Measurements from ENCODE around the gene TMEM139. TPM values are rescaled to one million over a fixed set of nuclear protein-coding genes. Genes with fewer than 3 reads are reported as not detected.

The TMEM139 gene
- total and polyA plus RNA-seq, 2 donors from 2014 or later: 36.7 to 108 TPM

DNA sequence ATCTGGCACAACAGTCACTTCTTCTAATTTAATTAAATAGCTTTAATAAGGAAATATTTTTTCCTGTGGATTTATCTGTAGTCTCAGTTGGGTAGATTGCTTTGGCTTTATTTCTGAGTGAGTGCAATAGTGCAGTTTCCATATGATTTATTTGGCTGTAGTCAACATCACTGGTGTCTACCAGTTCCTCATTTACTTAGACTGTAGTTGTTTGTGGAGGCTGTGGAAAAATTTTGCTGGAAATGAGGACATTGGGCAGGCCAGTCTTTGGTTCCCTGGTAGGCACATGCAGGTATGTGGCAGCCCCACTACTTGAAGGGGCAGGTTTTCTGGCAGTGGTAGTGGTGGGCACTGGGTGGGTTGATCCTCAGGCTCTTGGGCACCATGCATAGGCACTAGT is 47.4 kb upstream of the TMEM139 start:
- TF ChIP-seq, protein P1, sequence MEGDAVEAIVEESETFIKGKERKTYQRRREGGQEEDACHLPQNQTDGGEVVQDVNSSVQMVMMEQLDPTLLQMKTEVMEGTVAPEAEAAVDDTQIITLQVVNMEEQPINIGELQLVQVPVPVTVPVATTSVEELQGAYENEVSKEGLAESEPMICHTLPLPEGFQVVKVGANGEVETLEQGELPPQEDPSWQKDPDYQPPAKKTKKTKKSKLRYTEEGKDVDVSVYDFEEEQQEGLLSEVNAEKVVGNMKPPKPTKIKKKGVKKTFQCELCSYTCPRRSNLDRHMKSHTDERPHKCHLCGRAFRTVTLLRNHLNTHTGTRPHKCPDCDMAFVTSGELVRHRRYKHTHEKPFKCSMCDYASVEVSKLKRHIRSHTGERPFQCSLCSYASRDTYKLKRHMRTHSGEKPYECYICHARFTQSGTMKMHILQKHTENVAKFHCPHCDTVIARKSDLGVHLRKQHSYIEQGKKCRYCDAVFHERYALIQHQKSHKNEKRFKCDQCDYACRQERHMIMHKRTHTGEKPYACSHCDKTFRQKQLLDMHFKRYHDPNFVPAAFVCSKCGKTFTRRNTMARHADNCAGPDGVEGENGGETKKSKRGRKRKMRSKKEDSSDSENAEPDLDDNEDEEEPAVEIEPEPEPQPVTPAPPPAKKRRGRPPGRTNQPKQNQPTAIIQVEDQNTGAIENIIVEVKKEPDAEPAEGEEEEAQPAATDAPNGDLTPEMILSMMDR (IDR thresholded peaks at IDR 0.05; ENCODE audit: borderline replicate concordance, extremely low read depth, insufficient read depth): no peak
- Histone ChIP-seq H3K36me3 (ENCODE audit: control insufficient read depth in 2 of 3, insufficient read depth in 3 of 3, low read length in 3 of 3) (no peaks in the 10 kb centered on the region), H3K27ac (ENCODE audit: low read depth in 2 of 2, low read length in 2 of 2) (no peak overlapping the region), H3K4me1 (ENCODE audit: control insufficient read depth in 2 of 3, insufficient read depth in 2 of 3, low read depth in 1 of 3, low read length in 3 of 3) (peaks cover 0 to 2% (median 0%) of the 10 kb centered on the region in 3 donors), H3K4me3 (ENCODE audit: low read length in 3 of 3) (no peak overlapping the region), H3K27me3 (ENCODE audit: control insufficient read depth, insufficient read depth, low read length) (no peaks in the 10 kb centered on the region), H3K9ac (ENCODE audit: low read length in 3 of 3) (no peak overlapping the region), H3K9me3 (ENCODE audit: control insufficient read depth in 2 of 3, insufficient read depth in 1 of 3, low read length in 3 of 3) (no peaks in the 10 kb centered on the region)
- DNase-seq (no peak), FAIRE-seq (no peak)
- intact Hi-C loops (cut with DNase I): loop anchor here (10.0 kb wide), 1 partner anchor 177 kb away; no protein-coding TSS in a partner anchor

- no peaks in the 10 kb centered on the region for H3K36me3 ChIP-seq (ENCODE audit: control insufficient read depth in 2 of 3, insufficient read depth in 3 of 3, low read length in 3 of 3)
- no peak overlapping the region for H3K27ac ChIP-seq (ENCODE audit: low read depth in 2 of 2, low read length in 2 of 2)
- H3K4me1 ChIP-seq (ENCODE audit: control insufficient read depth in 2 of 3, insufficient read depth in 2 of 3, low read depth in 1 of 3, low read length in 3 of 3): peaks cover 0 to 2% (median 0%) of the 10 kb centered on the region in 3 donors
- intact Hi-C loops (cut with DNase I): loop anchor here (10.0 kb wide), 1 partner anchor 176 kb away; no protein-coding TSS in a partner anchor
- DNase-seq (no peak), FAIRE-seq (no peak)
- TF ChIP-seq, protein P1 (IDR thresholded peaks at IDR 0.05; ENCODE audit: borderline replicate concordance, extremely low read depth, insufficient read depth): no peak
- no peaks in the 10 kb centered on the region for H3K27me3 ChIP-seq (ENCODE audit: control insufficient read depth, insufficient read depth, low read length)
- no peak overlapping the region for H3K4me3 ChIP-seq (ENCODE audit: low read length in 3 of 3)
- no peak overlapping the region for H3K9ac ChIP-seq (ENCODE audit: low read length in 3 of 3)
- H3K9me3 ChIP-seq (ENCODE audit: control insufficient read depth in 2 of 3, insufficient read depth in 1 of 3, low read length in 3 of 3): no peaks in the 10 kb centered on the region
Measured at GRCh38 chr7:143238289-143238980, 46.3 kb upstream of the TMEM139 start.

GRCh38 chr7:143239813-143240212 is 44.9 kb upstream of the TMEM139 start:
- H3K9ac ChIP-seq (ENCODE audit: low read length in 3 of 3): no peak overlapping the region
- FAIRE-seq (no peak), DNase-seq (no peak)
- intact Hi-C loops (cut with DNase I): loop anchor here (10.0 kb wide), 2 partner anchors 65 to 175 kb away; no protein-coding TSS in a partner anchor
- H3K9me3 ChIP-seq (ENCODE audit: control insufficient read depth in 2 of 3, insufficient read depth in 1 of 3, low read length in 3 of 3): no peaks in the 10 kb centered on the region
- H3K4me1 ChIP-seq (ENCODE audit: control insufficient read depth in 2 of 3, insufficient read depth in 2 of 3, low read depth in 1 of 3, low read length in 3 of 3): peaks cover 0 to 5% (median 0%) of the 10 kb centered on the region in 3 donors
- TF ChIP-seq, protein P1 (IDR thresholded peaks at IDR 0.05; ENCODE audit: borderline replicate concordance, extremely low read depth, insufficient read depth): no peak
- no peak overlapping the region for H3K4me3 ChIP-seq (ENCODE audit: low read length in 3 of 3)
- H3K27ac ChIP-seq (ENCODE audit: low read depth in 2 of 2, low read length in 2 of 2): no peak overlapping the region
- no peaks in the 10 kb centered on the region for H3K36me3 ChIP-seq (ENCODE audit: control insufficient read depth in 2 of 3, insufficient read depth in 3 of 3, low read length in 3 of 3)
- H3K27me3 ChIP-seq (ENCODE audit: control insufficient read depth, insufficient read depth, low read length): no peaks in the 10 kb centered on the region

Measured in kidney (tissue), 14 donors.